ENCODE measurements around the gene RIPOR3. TPM values are rescaled to one million over a fixed set of nuclear protein-coding genes. Genes with fewer than 3 reads are reported as not detected.
A peak's percentile ranks its signal among the peaks of the same experiment; 100 is the strongest.

RIPOR3 gene
- total RNA-seq, 6 donors from 2014 or later = 2.1 to 36.7 (median 5.1) TPM

- peak overlapping the region in 2 of 4 donors; percentile 17 to 27 for H3K4me3 ChIP-seq
- TF ChIP-seq EP300 (IDR thresholded peaks at IDR 0.05) = no peak
- no peak for TF ChIP-seq CTCF (IDR thresholded peaks at IDR 0.05)
- no peak for TF ChIP-seq POLR2A (IDR thresholded peaks at IDR 0.05)
- no peak for TF ChIP-seq POLR2AphosphoS5 (IDR thresholded peaks at IDR 0.05)
- DNase-seq (no peak), ATAC-seq (ENCODE audit: low FRiP score in 2 of 2) (no peak)
- H3K27ac ChIP-seq = peak overlapping the region; percentile 65 to 83 (median 72)
- H3K36me3 ChIP-seq = no peaks in the 10 kb centered on the region
- WGBS, 2 donors = 59 to 62% methylated on average over 16 to 19 of the region's 22 CpGs
- no peaks in the 10 kb centered on the region for H3K9me3 ChIP-seq
- peaks cover 22 to 34% (median 25%) of the 10 kb centered on the region in 4 donors for H3K4me1 ChIP-seq
- H3K27me3 ChIP-seq = no peaks in the 10 kb centered on the region
Observed at GRCh38 chr20:50636601-50637540, 54.5 kb downstream of the RIPOR3 start.

GRCh38 chr20:50635676-50636600 lies 55.4 kb downstream of the RIPOR3 start:
- ATAC-seq (ENCODE audit: low FRiP score in 2 of 2) (peak; percentile 68 to 80), DNase-seq (peak; percentile 64 to 93)
- Histone ChIP-seq H3K36me3 (no peaks in the 10 kb centered on the region), H3K4me1 (peaks cover 22 to 27% (median 23%) of the 10 kb centered on the region in 4 donors), H3K27ac (peak overlapping the region; percentile 37 to 83 (median 70)), H3K9me3 (no peaks in the 10 kb centered on the region), H3K4me3 (peak overlapping the region in 3 of 4 donors; percentile 17 to 27 (median 23)), H3K27me3 (no peaks in the 10 kb centered on the region)
- 22 to 35% methylated on average over 17 of the region's 21 CpGs for WGBS, 2 donors
- TF ChIP-seq POLR2AphosphoS5 (IDR thresholded peaks at IDR 0.05) (no peak), CTCF (IDR thresholded peaks at IDR 0.05) (peak; percentile 79 to 91 (median 88))

GRCh38 chr20:50635014-50635557 lies 56.3 kb downstream of the RIPOR3 start:
- WGBS, 2 donors = 93 to 94% methylated on average over 10 of the region's 10 CpGs
- H3K4me1 ChIP-seq = peaks cover 22 to 27% (median 23%) of the 10 kb centered on the region in 4 donors
- DNase-seq = no peak
- no peak overlapping the region for H3K27ac ChIP-seq
- no peaks in the 10 kb centered on the region for H3K27me3 ChIP-seq
- no peak for ATAC-seq (ENCODE audit: low FRiP score in 2 of 2)
- H3K9me3 ChIP-seq = no peaks in the 10 kb centered on the region
- TF ChIP-seq POLR2A (IDR thresholded peaks at IDR 0.05) (no peak), CTCF (IDR thresholded peaks at IDR 0.05) (no peak), EP300 (IDR thresholded peaks at IDR 0.05) (no peak), POLR2AphosphoS5 (IDR thresholded peaks at IDR 0.05) (no peak)
- no peaks in the 10 kb centered on the region for H3K36me3 ChIP-seq
- no peak overlapping the region for H3K4me3 ChIP-seq

GRCh38 chr20:50634191-50634590 lies 57.2 kb downstream of the RIPOR3 start:
- DNase-seq (no peak), ATAC-seq (ENCODE audit: low FRiP score in 2 of 2) (no peak)
- Histone ChIP-seq H3K4me1 (peaks cover 22 to 27% (median 23%) of the 10 kb centered on the region in 4 donors), H3K27ac (no peak overlapping the region), H3K36me3 (no peaks in the 10 kb centered on the region), H3K9me3 (no peaks in the 10 kb centered on the region), H3K27me3 (no peaks in the 10 kb centered on the region), H3K4me3 (no peak overlapping the region)
- no peak for TF ChIP-seq POLR2AphosphoS5 (IDR thresholded peaks at IDR 0.05)
- no peak for TF ChIP-seq CTCF (IDR thresholded peaks at IDR 0.05)
- TF ChIP-seq EP300 (IDR thresholded peaks at IDR 0.05) = no peak
- no peak for TF ChIP-seq POLR2A (IDR thresholded peaks at IDR 0.05)
- WGBS, 2 donors = 59 to 71% methylated on average over 6 of the region's 6 CpGs
